Adrenal gland (tissue), 12 donors: ENCODE results near the gene ZC3H18. TPM values are rescaled to one million over a fixed set of nuclear protein-coding genes. Genes with fewer than 3 reads are reported as not detected.

ENCODE experiments used
- DNase-seq, 7 donors: peaks; one replicate each; pipeline ENCODE4 v3.0.0-alpha.2; 2019 to 2020
- H3K27ac ChIP-seq, 5 donors: fragments of 200-600 bp; sonication (generic) in 4 of 5; 1 replicate in 3 of 5; 2 replicates in 2 of 5; pipeline versions ENCODE4 v1.5.1 to v1.8.0; 2016 to 2020; ENCODE audit warnings: mild to moderate bottlenecking in 1 of 5
- H3K27me3 ChIP-seq: fragments of 200-600 bp; 2 replicates; pipeline ENCODE4 v1.8.0; 2021
- H3K36me3 ChIP-seq, 2 donors: fragments of 200-600 bp; replicated peaks in 1 of 2; 1 replicate in 1 of 2; 2 replicates in 1 of 2; pipeline versions ENCODE4 v1.5.1 to v1.8.0; 2018 to 2022
- H3K4me1 ChIP-seq, 2 donors: fragments of 200-600 bp; replicated peaks in 1 of 2; 1 replicate in 1 of 2; 2 replicates in 1 of 2; pipeline versions ENCODE4 v1.5.1 to v1.8.0; 2018 to 2021
- H3K4me3 ChIP-seq, 4 donors: fragments of 200-600 bp; sonication (generic) in 3 of 4; one replicate each; pipeline ENCODE4 v1.5.1; 2016 to 2018
- H3K9me3 ChIP-seq, 3 donors: fragments of 200-600 bp; sonication (generic) in 1 of 3; replicated peaks in 1 of 3; 1 replicate in 2 of 3; 2 replicates in 1 of 3; pipeline versions ENCODE4 v1.5.1 to v1.8.0; 2016 to 2021
- POLR2A ChIP-seq, 2 donors: fragments of 450-650 bp; IDR thresholded peaks; one replicate each; pipeline ENCODE4 v1.6.1; 2017; ENCODE audit warnings: antibody characterized with exemption in 2 of 2, mild to moderate bottlenecking in 2 of 2, moderate library complexity in 1 of 2
- WGBS, 4 donors: extraction: QIAGEN DNeasy Blood & Tissue Kit in 2 of 4; methylation state at CpG; one replicate each; pipeline versions ENCODE4 v1.1.5 to v1.1.7; 2013 to 2017; 5-methylcytosine and 5-hydroxymethylcytosine counted together
- intact Hi-C, 2 donors: fragments of 100-400 bp; cut with DNase I; formaldehyde crosslinking; loops; one replicate each; pipeline versions ENCODE4 v1.14.1 to v1.15.0; 2022 to 2023
- polyA plus RNA-seq, 3 donors: library from polyadenylated mRNA; stranded (reverse); fragments of 200-250 nt in 2 of 3; fragments of 350-450 nt in 1 of 3; fragmentation: Illumina TruSeq in 1 of 3; extraction: RNeasy Lipid Tissue Mini Kit (QIAGEN cat#74804) in 1 of 3; gene quantifications; one replicate each; pipeline ENCODE4 v1.2.3, GENCODE V29; 2013 to 2014
- total RNA-seq, 9 donors: library from RNA; depleted of rRNA in 4 of 9; stranded (reverse); fragments of >200 nt in 4 of 9; fragments of 120-200 nt in 1 of 9; fragmentation: NEBNext Ultra II Directional in 1 of 9; extraction: Animal tissue kit (Norgen Biotek cat#: 25700) in 1 of 9; gene quantifications; one replicate each; pipeline versions ENCODE4 v1.1.0 to v1.2.4, GENCODE V29; 2013 to 2023
- TF ChIP-seq, protein P1 (sequence below), 6 experiments: fragments of 450-650 bp in 4 of 6; fragments of 200-600 bp in 2 of 6; sonication (generic) in 1 of 6; IDR thresholded peaks; 1 replicate in 5 of 6; 2 replicates in 1 of 6; pipeline versions ENCODE4 v1.5.1 to v1.8.0; 2016 to 2021; ENCODE audit warnings: antibody characterized with exemption in 6 of 6, mild to moderate bottlenecking in 2 of 6, moderate library complexity in 1 of 6
- donor health status: healthy with polysubstance abuse.
- donor health status: Bipolar disorder and iron deficiency.
- donor health status: DM: yes; HTN: yes; CAD: no.
- donor health status: DM: no; HTN: no; CAD: no.
- donor health status: DM: no; HTN: no; CAD: no.
- donor health status: DM: yes; HTN: yes; CAD: no.

Gene ZC3H18
- total and polyA plus RNA-seq, 12 donors: 6.1 to 49.1 (median 22.9) TPM

DNA sequence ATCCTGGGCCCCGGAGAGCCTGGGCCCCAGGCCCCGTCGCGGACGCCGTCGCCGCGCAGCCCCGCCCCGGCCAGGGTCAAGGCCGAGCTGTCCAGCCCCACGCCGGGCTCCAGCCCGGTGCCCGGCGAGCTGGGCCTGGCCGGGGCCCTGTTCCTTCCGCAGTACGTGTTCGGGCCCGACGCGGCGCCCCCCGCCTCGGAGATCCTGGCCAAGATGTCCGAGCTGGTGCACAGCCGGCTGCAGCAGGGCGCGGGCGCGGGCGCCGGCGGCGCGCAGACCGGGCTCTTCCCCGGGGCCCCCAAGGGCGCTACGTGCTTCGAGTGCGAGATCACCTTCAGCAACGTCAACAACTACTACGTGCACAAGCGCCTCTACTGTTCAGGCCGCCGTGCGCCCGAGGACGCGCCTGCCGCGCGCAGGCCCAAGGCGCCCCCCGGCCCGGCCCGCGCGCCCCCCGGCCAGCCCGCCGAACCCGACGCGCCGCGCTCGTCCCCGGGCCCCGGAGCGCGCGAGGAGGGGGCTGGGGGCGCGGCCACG is 36.8 kb upstream of the ZC3H18 start:
- TF ChIP-seq, protein P1, sequence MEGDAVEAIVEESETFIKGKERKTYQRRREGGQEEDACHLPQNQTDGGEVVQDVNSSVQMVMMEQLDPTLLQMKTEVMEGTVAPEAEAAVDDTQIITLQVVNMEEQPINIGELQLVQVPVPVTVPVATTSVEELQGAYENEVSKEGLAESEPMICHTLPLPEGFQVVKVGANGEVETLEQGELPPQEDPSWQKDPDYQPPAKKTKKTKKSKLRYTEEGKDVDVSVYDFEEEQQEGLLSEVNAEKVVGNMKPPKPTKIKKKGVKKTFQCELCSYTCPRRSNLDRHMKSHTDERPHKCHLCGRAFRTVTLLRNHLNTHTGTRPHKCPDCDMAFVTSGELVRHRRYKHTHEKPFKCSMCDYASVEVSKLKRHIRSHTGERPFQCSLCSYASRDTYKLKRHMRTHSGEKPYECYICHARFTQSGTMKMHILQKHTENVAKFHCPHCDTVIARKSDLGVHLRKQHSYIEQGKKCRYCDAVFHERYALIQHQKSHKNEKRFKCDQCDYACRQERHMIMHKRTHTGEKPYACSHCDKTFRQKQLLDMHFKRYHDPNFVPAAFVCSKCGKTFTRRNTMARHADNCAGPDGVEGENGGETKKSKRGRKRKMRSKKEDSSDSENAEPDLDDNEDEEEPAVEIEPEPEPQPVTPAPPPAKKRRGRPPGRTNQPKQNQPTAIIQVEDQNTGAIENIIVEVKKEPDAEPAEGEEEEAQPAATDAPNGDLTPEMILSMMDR (IDR thresholded peaks at IDR 0.05): no peak
- TF ChIP-seq POLR2A (IDR thresholded peaks at IDR 0.05): no peak
- Histone ChIP-seq H3K9me3 (no peaks in the 10 kb centered on the region), H3K4me3 (peak overlapping the region in 1 of 4 donors; percentile 94), H3K27ac (peak overlapping the region in 1 of 5 donors; percentile 96), H3K27me3 (no peaks in the 10 kb centered on the region), H3K36me3 (no peaks in the 10 kb centered on the region), H3K4me1 (peaks cover 6 to 21% of the 10 kb centered on the region in 2 donors)
- 16 to 21% methylated on average over 73 to 79 of the region's 79 CpGs; no CpG with 5 or more reads in 2 of the 4 donors for WGBS, 4 donors
- intact Hi-C loops: no loop called here
- DNase-seq: no peak

DNA sequence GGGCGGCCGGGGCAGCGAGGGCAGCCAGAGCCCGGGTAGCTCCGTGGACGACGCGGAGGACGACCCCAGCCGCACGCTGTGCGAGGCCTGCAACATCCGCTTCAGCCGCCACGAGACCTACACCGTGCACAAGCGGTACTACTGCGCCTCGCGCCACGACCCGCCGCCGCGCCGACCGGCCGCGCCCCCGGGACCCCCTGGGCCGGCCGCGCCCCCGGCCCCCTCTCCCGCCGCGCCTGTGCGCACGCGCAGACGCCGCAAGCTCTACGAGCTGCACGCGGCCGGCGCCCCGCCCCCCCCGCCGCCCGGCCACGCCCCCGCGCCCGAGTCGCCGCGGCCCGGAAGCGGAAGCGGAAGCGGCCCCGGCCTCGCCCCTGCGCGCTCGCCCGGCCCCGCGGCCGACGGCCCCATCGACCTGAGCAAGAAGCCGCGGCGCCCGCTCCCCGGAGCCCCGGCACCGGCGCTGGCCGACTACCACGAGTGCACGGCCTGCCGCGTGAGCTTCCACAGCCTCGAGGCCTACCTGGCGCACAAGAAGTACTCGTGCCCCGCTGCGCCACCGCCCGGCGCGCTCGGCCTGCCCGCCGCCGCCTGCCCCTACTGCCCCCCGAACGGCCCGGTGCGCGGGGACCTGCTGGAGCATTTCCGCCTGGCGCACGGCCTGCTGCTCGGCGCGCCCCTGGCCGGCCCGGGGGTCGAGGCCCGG is 36.1 kb upstream of the ZC3H18 start:
- Histone ChIP-seq H3K4me1 (peaks cover 6 to 21% of the 10 kb centered on the region in 2 donors), H3K27ac (peak overlapping the region in 2 of 5 donors; percentile 66 to 96), H3K9me3 (no peaks in the 10 kb centered on the region), H3K36me3 (no peaks in the 10 kb centered on the region), H3K27me3 (no peaks in the 10 kb centered on the region), H3K4me3 (peak overlapping the region in 1 of 4 donors; percentile 94)
- 5 to 10% methylated on average over 71 to 114 of the region's 114 CpGs; no CpG with 5 or more reads in 2 of the 4 donors for WGBS, 4 donors
- peak in 6 of 7 donors; percentile 62 to 83 (median 68) for DNase-seq
- intact Hi-C loops: no loop called here
- peak; percentile 26 to 31 for TF ChIP-seq POLR2A (IDR thresholded peaks at IDR 0.05)
- TF ChIP-seq, protein P1 (IDR thresholded peaks at IDR 0.05): no peak

DNA sequence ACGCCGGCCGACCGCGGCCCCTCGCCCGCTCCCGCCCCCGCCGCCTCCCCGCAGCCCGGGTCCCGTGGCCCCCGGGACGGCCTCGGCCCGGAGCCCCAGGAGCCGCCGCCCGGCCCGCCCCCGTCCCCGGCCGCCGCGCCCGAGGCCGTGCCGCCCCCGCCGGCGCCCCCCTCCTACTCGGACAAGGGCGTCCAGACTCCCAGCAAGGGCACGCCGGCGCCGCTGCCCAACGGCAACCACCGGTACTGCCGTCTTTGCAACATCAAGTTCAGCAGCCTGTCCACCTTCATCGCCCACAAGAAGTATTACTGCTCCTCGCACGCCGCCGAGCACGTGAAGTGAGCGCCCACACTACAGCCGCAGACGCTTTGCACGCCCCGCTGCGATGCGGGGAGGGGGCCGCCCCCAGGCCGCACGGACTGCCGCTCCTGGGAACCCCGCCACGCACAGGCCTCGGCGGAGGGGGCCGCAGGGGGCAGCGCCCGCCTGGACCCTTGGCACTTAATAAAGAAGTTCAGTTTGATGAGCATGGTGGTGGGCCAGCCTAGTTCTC is 35.5 kb upstream of the ZC3H18 start:
- DNase-seq: peak in 5 of 7 donors; percentile 42 to 68 (median 61)
- WGBS, 4 donors: 23 to 70% (median 27%) methylated on average over 19 to 65 of the region's 65 CpGs; no CpG with 5 or more reads in 1 of the 4 donors
- Histone ChIP-seq H3K36me3 (no peaks in the 10 kb centered on the region), H3K4me3 (peak overlapping the region in 1 of 4 donors; percentile 94), H3K27ac (peak overlapping the region in 1 of 5 donors; percentile 96), H3K4me1 (peaks cover 6 to 21% of the 10 kb centered on the region in 2 donors), H3K9me3 (no peaks in the 10 kb centered on the region), H3K27me3 (no peaks in the 10 kb centered on the region)
- TF ChIP-seq, protein P1 (IDR thresholded peaks at IDR 0.05): peak in 1 of 6 experiments; percentile 45
- no peak for TF ChIP-seq POLR2A (IDR thresholded peaks at IDR 0.05)
- intact Hi-C loops: no loop called here

DNA sequence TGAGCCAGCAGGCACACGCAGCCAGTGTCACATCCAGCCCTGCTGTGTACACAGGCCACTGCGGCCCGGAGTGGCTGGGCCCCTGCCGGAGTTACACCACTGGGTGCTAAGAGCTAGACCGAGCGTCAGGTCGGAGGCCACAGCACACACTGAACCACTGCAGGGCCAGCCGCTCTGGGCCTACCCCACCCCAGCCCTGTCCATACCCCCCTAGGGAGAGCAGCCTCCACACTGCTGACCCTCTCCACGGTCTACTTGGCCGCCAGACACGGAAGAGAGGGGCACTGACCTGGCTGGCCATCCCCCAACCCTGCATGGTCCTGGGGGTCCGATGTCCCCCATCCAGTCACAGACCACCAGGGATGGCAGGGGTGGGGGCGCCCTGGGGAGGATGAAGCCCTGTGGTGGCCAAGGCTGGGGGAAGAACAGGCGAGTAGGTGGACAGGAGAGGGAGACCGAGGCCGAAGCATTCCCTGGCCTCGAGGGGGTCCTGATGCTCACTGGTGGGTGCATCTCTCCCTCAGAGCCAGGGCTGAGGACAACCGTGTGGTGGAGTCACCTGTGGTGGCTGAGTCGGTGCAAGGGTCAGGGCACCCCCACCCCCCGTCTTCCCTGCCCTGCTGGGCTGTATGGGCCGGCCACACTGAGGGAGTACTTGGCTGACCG is 34.9 kb upstream of the ZC3H18 start:
- DNase-seq: no peak
- no peak overlapping the region for H3K27ac ChIP-seq

More for the DNA sequence above, 34.9 kb upstream of the ZC3H18 start:
- Histone ChIP-seq H3K9me3 (no peaks in the 10 kb centered on the region), H3K4me1 (peaks cover 6 to 21% of the 10 kb centered on the region in 2 donors), H3K4me3 (peak overlapping the region in 1 of 4 donors; percentile 94), H3K36me3 (no peaks in the 10 kb centered on the region), H3K27me3 (no peaks in the 10 kb centered on the region)
- TF ChIP-seq POLR2A (IDR thresholded peaks at IDR 0.05): no peak
- TF ChIP-seq, protein P1 (IDR thresholded peaks at IDR 0.05): no peak
- WGBS, 4 donors: 86 to 93% (median 92%) methylated on average over 15 to 22 of the region's 22 CpGs
- intact Hi-C loops: no loop called here
